K562 (cell line): ENCODE data around the gene TBX10. TPM values are rescaled to one million over a fixed set of nuclear protein-coding genes. Genes with fewer than 3 reads are reported as not detected.

Experiments
- CHD1 ChIP-seq: fragments of 200-600 bp; sonication (generic); IDR thresholded peaks from one replicate; pipeline ENCODE4 v1.6.1; 2012; ENCODE audit warnings: mild to moderate bottlenecking, moderate library complexity, low read length, inconsistent platforms
- E2F3 ChIP-seq: fragments of 250-450 bp; sonication (Bioruptor Pico); IDR thresholded peaks from 2 replicates; pipeline ENCODE4 v1.4.0; 2020; ENCODE audit warnings: mild to moderate bottlenecking
- GTF2F1 ChIP-seq: IDR thresholded peaks from 2 replicates; pipeline ENCODE4 v1.6.1; 2011; ENCODE audit warnings: low read depth, low read length, improper control_type of control experiment
- KLF1 ChIP-seq: fragments of 450-650 bp; IDR thresholded peaks from 2 replicates; pipeline ENCODE4 v1.6.1; 2016; ENCODE audit warnings: missing genetic modification characterization, missing compliant biosample characterization
- MTA1 ChIP-seq: fragments of 450-650 bp; IDR thresholded peaks from 2 replicates; pipeline ENCODE4 v1.6.1; 2017; ENCODE audit warnings: borderline replicate concordance
- PCBP1 ChIP-seq: fragments of 200-400 bp; formaldehyde crosslinking; IDR thresholded peaks from 2 replicates; pipeline ENCODE4 v1.6.1; 2018; ENCODE audit warnings: mild to moderate bottlenecking, low read depth, low read length; ENCODE audit not compliant: poor library complexity, severe bottlenecking
- SIN3A ChIP-seq, 2 experiments: fragments of 150-350 bp in 1 of 2; IDR thresholded peaks; 2 replicates each; pipeline ENCODE4 v1.6.1; 2011 to 2016; ENCODE audit warnings: borderline replicate concordance in 2 of 2, low read depth in 2 of 2, low read length in 2 of 2, mild to moderate bottlenecking in 2 of 2, moderate library complexity in 2 of 2; ENCODE audit not compliant: control insufficient read depth in 1 of 2
- TOE1 ChIP-seq, 2 experiments: fragments of 450-650 bp in 1 of 2; sonication (generic) in 1 of 2; formaldehyde crosslinking in 1 of 2; IDR thresholded peaks; 2 replicates each; pipeline versions ENCODE4 v1.7.1 to v1.8.0; 2016 to 2022; ENCODE audit warnings: borderline replicate concordance in 2 of 2, mild to moderate bottlenecking in 2 of 2, antibody characterized with exemption in 1 of 2, inconsistent platforms in 1 of 2, low read depth in 1 of 2, missing genetic modification reagents in 1 of 2, moderate library complexity in 1 of 2
- ZBTB1 ChIP-seq: sonication (generic); formaldehyde crosslinking; IDR thresholded peaks from 2 replicates; pipeline ENCODE4 v1.8.1; 2023; ENCODE audit warnings: missing genetic modification reagents, low read depth, mild to moderate bottlenecking, borderline replicate concordance
- ZNF77 ChIP-seq: fragments of 250-450 bp; sonication (Bioruptor Pico); IDR thresholded peaks from 2 replicates; pipeline ENCODE4 v1.5.0; 2020
- polyA plus RNA-seq, 8 experiments: library from polyadenylated mRNA; depleted of rRNA in 4 of 8; stranded (reverse) in 5 of 8; unstranded in 3 of 8; fragments of >200 nt; fragmentation: Nextera tagmentation in 2 of 8; fragmentation: Illumina TruSeq in 1 of 8; extraction: Ambion mirVana in 2 of 8; extraction: Trizol in 1 of 8; gene quantifications; 2 replicates each; pipeline versions ENCODE4 v1.2.1 to v1.2.3, GENCODE V29; 2011 to 2014; ENCODE audit warnings: inconsistent platforms in 1 of 8, missing spikeins in 1 of 8
- total RNA-seq, 7 experiments: library from RNA; depleted of rRNA in 6 of 7; stranded (reverse); fragments of >200 nt in 6 of 7; fragmentation: Illumina TruSeq in 2 of 7; extraction: Trizol in 2 of 7; gene quantifications; 2 replicates each; pipeline versions ENCODE4 v1.2.1 to v1.2.3, GENCODE V29; 2011 to 2021; ENCODE audit warnings: low replicate concordance in 1 of 7
- TF ChIP-seq, protein P1 (sequence below), 2 experiments: IDR thresholded peaks; 2 replicates each; pipeline ENCODE4 v1.6.1; 2012; ENCODE audit warnings: improper control_type of control experiment in 2 of 2, low read depth in 2 of 2, low read length in 2 of 2, borderline replicate concordance in 1 of 2
- TF ChIP-seq, protein P2 (sequence below): fragments of 450-650 bp; formaldehyde crosslinking; IDR thresholded peaks from 2 replicates; pipeline ENCODE4 v1.4.0; 2022; ENCODE audit warnings: mild to moderate bottlenecking, moderate library complexity
- TF ChIP-seq, protein P3 (sequence below): fragments of 450-650 bp; IDR thresholded peaks from 2 replicates; pipeline ENCODE4 v1.6.1; 2016; ENCODE audit warnings: antibody characterized with exemption
- TF ChIP-seq, protein P4 (sequence below): sonication (generic); formaldehyde crosslinking; IDR thresholded peaks from 2 replicates; pipeline ENCODE4 v1.9.0; 2022; ENCODE audit warnings: mild to moderate bottlenecking, missing genetic modification reagents
- TF ChIP-seq, protein P5 (sequence below): sonication (generic); formaldehyde crosslinking; IDR thresholded peaks from 2 replicates; pipeline ENCODE4 v1.8.0; 2022; ENCODE audit warnings: missing genetic modification reagents, mild to moderate bottlenecking, borderline replicate concordance
- TF ChIP-seq, protein P6 (sequence below): IDR thresholded peaks from 3 replicates; pipeline ENCODE4 v1.6.1; 2011; ENCODE audit warnings: borderline replicate concordance, mild to moderate bottlenecking; ENCODE audit not compliant: insufficient read length, insufficient read depth

Gene TBX10
- total and polyA plus RNA-seq, 9 of the 15 experiments (the other 6 are each of a cell fraction or from before 2014, with no cell fraction given): not detected

DNA sequence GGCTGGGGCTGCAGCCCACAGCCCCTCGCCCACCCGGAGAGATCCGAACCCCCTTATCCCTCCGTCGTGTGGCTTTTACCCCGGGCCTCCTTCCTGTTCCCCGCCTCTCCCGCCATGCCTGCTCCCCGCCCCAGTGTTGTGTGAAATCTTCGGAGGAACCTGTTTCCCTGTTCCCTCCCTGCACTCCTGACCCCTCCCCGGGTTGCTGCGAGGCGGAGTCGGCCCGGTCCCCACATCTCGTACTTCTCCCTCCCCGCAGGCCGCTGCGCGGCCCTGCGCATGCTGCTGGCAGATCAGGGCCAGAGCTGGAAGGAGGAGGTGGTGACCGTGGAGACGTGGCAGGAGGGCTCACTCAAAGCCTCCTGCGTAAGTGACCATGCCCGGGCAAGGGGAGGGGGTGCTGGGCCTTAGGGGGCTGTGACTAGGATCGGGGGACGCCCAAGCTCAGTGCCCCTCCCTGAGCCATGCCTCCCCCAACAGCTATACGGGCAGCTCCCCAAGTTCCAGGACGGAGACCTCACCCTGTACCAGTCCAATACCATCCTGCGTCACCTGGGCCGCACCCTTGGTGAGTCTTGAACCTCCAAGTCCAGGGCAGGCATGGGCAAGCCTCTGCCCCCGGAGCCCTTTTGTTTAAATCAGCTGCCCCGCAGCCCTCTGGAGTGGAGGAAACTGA lies 55.2 kb downstream of the TBX10 start (continued):
- TF ChIP-seq TOE1 (IDR thresholded peaks at IDR 0.05; ENCODE audit: borderline replicate concordance) (0 out of 2 replicates have a peak, but pooled peaks have one; percentile 10), TOE1 (CRISPR knock-in tag; IDR thresholded peaks at IDR 0.05; ENCODE audit: borderline replicate concordance, low read depth) (no peak), CHD1 (peak; percentile 81), PCBP1 (peak; percentile 2), GTF2F1 (no peak), SIN3A (IDR thresholded peaks at IDR 0.05; ENCODE audit: borderline replicate concordance in 2 of 2, control insufficient read depth in 1 of 2, low read depth in 2 of 2, low read length in 2 of 2) (peak in 1 of 2 experiments; percentile 68; a peak in 1 of 4 replicates), KLF1 (tag) (no peak), ZBTB1 (0 out of 2 replicates have a peak, but pooled peaks have one; percentile 35), E2F3 (CRISPR knock-in tag) (peak; percentile 42; the same call in 1 of the 2 replicates), ZNF77 (CRISPR knock-in tag) (no peak), MTA1 (0 out of 2 replicates have a peak, but pooled peaks have one; percentile 23)
- TF ChIP-seq, protein P1, sequence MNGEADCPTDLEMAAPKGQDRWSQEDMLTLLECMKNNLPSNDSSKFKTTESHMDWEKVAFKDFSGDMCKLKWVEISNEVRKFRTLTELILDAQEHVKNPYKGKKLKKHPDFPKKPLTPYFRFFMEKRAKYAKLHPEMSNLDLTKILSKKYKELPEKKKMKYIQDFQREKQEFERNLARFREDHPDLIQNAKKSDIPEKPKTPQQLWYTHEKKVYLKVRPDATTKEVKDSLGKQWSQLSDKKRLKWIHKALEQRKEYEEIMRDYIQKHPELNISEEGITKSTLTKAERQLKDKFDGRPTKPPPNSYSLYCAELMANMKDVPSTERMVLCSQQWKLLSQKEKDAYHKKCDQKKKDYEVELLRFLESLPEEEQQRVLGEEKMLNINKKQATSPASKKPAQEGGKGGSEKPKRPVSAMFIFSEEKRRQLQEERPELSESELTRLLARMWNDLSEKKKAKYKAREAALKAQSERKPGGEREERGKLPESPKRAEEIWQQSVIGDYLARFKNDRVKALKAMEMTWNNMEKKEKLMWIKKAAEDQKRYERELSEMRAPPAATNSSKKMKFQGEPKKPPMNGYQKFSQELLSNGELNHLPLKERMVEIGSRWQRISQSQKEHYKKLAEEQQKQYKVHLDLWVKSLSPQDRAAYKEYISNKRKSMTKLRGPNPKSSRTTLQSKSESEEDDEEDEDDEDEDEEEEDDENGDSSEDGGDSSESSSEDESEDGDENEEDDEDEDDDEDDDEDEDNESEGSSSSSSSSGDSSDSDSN (IDR thresholded peaks at IDR 0.05; ENCODE audit: borderline replicate concordance in 1 of 2, low read depth in 2 of 2, low read length in 2 of 2): peak in 1 of 2 experiments; percentile 73; a peak in 2 of 4 replicates
- TF ChIP-seq, protein P2, sequence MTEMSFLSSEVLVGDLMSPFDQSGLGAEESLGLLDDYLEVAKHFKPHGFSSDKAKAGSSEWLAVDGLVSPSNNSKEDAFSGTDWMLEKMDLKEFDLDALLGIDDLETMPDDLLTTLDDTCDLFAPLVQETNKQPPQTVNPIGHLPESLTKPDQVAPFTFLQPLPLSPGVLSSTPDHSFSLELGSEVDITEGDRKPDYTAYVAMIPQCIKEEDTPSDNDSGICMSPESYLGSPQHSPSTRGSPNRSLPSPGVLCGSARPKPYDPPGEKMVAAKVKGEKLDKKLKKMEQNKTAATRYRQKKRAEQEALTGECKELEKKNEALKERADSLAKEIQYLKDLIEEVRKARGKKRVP (CRISPR knock-in tag): 0 out of 2 replicates have a peak, but pooled peaks have one; percentile 11
- TF ChIP-seq, protein P3, sequence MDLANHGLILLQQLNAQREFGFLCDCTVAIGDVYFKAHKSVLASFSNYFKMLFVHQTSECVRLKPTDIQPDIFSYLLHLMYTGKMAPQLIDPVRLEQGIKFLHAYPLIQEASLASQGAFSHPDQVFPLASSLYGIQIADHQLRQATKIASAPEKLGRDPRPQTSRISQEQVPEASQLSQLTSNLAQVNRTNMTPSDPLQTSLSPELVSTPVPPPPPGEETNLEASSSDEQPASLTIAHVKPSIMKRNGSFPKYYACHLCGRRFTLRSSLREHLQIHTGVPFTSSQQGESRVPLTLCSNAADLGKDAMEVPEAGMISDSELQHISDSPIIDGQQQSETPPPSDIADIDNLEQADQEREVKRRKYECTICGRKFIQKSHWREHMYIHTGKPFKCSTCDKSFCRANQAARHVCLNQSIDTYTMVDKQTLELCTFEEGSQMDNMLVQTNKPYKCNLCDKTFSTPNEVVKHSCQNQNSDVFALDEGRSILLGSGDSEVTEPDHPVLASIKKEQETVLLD: no peak
- TF ChIP-seq, protein P4, sequence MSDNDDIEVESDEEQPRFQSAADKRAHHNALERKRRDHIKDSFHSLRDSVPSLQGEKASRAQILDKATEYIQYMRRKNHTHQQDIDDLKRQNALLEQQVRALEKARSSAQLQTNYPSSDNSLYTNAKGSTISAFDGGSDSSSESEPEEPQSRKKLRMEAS (CRISPR knock-in tag): peak; percentile 63
- TF ChIP-seq, protein P5, sequence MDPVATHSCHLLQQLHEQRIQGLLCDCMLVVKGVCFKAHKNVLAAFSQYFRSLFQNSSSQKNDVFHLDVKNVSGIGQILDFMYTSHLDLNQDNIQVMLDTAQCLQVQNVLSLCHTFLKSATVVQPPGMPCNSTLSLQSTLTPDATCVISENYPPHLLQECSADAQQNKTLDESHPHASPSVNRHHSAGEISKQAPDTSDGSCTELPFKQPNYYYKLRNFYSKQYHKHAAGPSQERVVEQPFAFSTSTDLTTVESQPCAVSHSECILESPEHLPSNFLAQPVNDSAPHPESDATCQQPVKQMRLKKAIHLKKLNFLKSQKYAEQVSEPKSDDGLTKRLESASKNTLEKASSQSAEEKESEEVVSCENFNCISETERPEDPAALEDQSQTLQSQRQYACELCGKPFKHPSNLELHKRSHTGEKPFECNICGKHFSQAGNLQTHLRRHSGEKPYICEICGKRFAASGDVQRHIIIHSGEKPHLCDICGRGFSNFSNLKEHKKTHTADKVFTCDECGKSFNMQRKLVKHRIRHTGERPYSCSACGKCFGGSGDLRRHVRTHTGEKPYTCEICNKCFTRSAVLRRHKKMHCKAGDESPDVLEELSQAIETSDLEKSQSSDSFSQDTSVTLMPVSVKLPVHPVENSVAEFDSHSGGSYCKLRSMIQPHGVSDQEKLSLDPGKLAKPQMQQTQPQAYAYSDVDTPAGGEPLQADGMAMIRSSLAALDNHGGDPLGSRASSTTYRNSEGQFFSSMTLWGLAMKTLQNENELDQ (CRISPR knock-in tag): no peak
- TF ChIP-seq, protein P6, sequence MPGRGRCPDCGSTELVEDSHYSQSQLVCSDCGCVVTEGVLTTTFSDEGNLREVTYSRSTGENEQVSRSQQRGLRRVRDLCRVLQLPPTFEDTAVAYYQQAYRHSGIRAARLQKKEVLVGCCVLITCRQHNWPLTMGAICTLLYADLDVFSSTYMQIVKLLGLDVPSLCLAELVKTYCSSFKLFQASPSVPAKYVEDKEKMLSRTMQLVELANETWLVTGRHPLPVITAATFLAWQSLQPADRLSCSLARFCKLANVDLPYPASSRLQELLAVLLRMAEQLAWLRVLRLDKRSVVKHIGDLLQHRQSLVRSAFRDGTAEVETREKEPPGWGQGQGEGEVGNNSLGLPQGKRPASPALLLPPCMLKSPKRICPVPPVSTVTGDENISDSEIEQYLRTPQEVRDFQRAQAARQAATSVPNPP: no peak
